Testis (tissue), 3 donors: ENCODE measurements around the gene ZNF423. TPM values are rescaled to one million over a fixed set of nuclear protein-coding genes. Genes with fewer than 3 reads are reported as not detected.

Experiments used
- DNase-seq: peaks from one replicate; pipeline ENCODE4 v3.0.0-alpha.2; 2019
- H3K27ac ChIP-seq, 2 donors: fragments of 200-600 bp; sonication (generic); one replicate each; pipeline ENCODE4 v1.5.1; 2019
- H3K27me3 ChIP-seq: fragments of 200-600 bp; sonication (generic); one replicate; pipeline ENCODE4 v1.5.1; 2019
- H3K36me3 ChIP-seq: fragments of 200-600 bp; sonication (generic); one replicate; pipeline ENCODE4 v1.5.1; 2017; ENCODE audit warnings: low read depth; ENCODE audit errors: missing control alignments
- H3K4me1 ChIP-seq: fragments of 200-600 bp; sonication (generic); one replicate; pipeline ENCODE4 v1.5.1; 2019
- H3K4me3 ChIP-seq, 2 donors: fragments of 200-600 bp; sonication (generic); one replicate each; pipeline ENCODE4 v1.5.1; 2017 to 2019
- H3K9me3 ChIP-seq: fragments of 200-600 bp; sonication (generic); one replicate; pipeline ENCODE4 v1.5.1; 2017
- CTCF ChIP-seq, 3 experiments: fragments of 450-650 bp in 2 of 3; fragments of 200-600 bp in 1 of 3; sonication (generic) in 1 of 3; IDR thresholded peaks; one replicate each; pipeline ENCODE4 v1.5.1; 2016 to 2019; ENCODE audit warnings: antibody characterized with exemption in 3 of 3, mild to moderate bottlenecking in 2 of 3, moderate library complexity in 1 of 3
- POLR2A ChIP-seq: fragments of 450-650 bp; IDR thresholded peaks from one replicate; pipeline ENCODE4 v1.6.1; 2017; ENCODE audit warnings: antibody characterized with exemption, mild to moderate bottlenecking, moderate library complexity
- WGBS, 2 donors: methylation state at CpG; one replicate each; pipeline ENCODE4 v1.1.5; 2018; 5-methylcytosine and 5-hydroxymethylcytosine counted together
- intact Hi-C: fragments of 100-400 bp; cut with DNase I; formaldehyde crosslinking; loops from one replicate; pipeline ENCODE4 v1.15.1; 2023; ENCODE audit warnings: low total_unique reads
- polyA plus RNA-seq: library from polyadenylated mRNA; stranded (reverse); fragments of 350-450 nt; fragmentation: Illumina TruSeq; extraction: RNeasy Lipid Tissue Mini Kit (QIAGEN cat#74804); gene quantifications from one replicate; pipeline ENCODE4 v1.2.3, GENCODE V29; 2014; ENCODE audit warnings: low read depth, low replicate concordance; ENCODE audit not compliant: insufficient read depth
- total RNA-seq, 2 donors: library from RNA; depleted of rRNA; stranded (reverse); fragments of >200 nt; gene quantifications; one replicate each; pipeline ENCODE4 v1.2.3, GENCODE V29; 2016

The ZNF423 gene
- total and polyA plus RNA-seq, 3 donors from 2014 or later, result 8.9 to 19.0 (median 12.1) TPM

- Histone ChIP-seq H3K27me3 (no peaks in the 10 kb centered on the region), H3K9me3 (no peaks in the 10 kb centered on the region), H3K4me3 (no peak overlapping the region), H3K27ac (peak overlapping the region in 1 of 2 donors; percentile 0), H3K36me3 (no peaks in the 10 kb centered on the region), H3K4me1 (peaks cover 8% of the 10 kb centered on the region)
- intact Hi-C loops, result no loop called here
- TF ChIP-seq CTCF (IDR thresholded peaks at IDR 0.05) (no peak), POLR2A (no peak)
- 70 to 75% methylated on average over 8 of the region's 8 CpGs for WGBS, 2 donors
- no peak for DNase-seq
Measured at GRCh38 chr16:49843758-49844157, 12.2 kb downstream of the ZNF423 start.

GRCh38 chr16:49842972-49843371 is 12.9 kb downstream of the ZNF423 start:
- Histone ChIP-seq H3K4me3 (no peak overlapping the region), H3K27me3 (no peaks in the 10 kb centered on the region), H3K36me3 (no peaks in the 10 kb centered on the region), H3K27ac (peak overlapping the region in 1 of 2 donors; percentile 0), H3K9me3 (no peaks in the 10 kb centered on the region), H3K4me1 (peaks cover 8% of the 10 kb centered on the region)
- DNase-seq, result no peak
- TF ChIP-seq POLR2A, result no peak
- intact Hi-C loops, result no loop called here
- 44 to 54% methylated on average over 4 of the region's 4 CpGs for WGBS, 2 donors

- Histone ChIP-seq H3K9me3 (no peaks in the 10 kb centered on the region), H3K27ac (peak overlapping the region; percentile 72 to 87), H3K27me3 (no peaks in the 10 kb centered on the region), H3K4me1 (peaks cover 36% of the 10 kb centered on the region), H3K36me3 (no peaks in the 10 kb centered on the region), H3K4me3 (peak overlapping the region; percentile 37 to 38)
- no peak for TF ChIP-seq CTCF (IDR thresholded peaks at IDR 0.05)
- TF ChIP-seq POLR2A, result no peak
- DNase-seq, result no peak
- intact Hi-C loops, result no loop called here
- 31 to 35% methylated on average over 14 to 26 of the region's 26 CpGs for WGBS, 2 donors
Measured at GRCh38 chr16:49839017-49839825, 16.7 kb downstream of the ZNF423 start.

GRCh38 chr16:49838441-49839016 is 17.4 kb downstream of the ZNF423 start:
- Histone ChIP-seq H3K4me1 (peaks cover 43% of the 10 kb centered on the region), H3K36me3 (no peaks in the 10 kb centered on the region), H3K27ac (peak overlapping the region; percentile 72 to 87), H3K9me3 (no peaks in the 10 kb centered on the region), H3K4me3 (peak overlapping the region; percentile 37 to 38), H3K27me3 (no peaks in the 10 kb centered on the region)
- intact Hi-C loops, result no loop called here
- TF ChIP-seq CTCF (IDR thresholded peaks at IDR 0.05), result no peak
- 15 to 24% methylated on average over 31 to 36 of the region's 63 CpGs for WGBS, 2 donors
- DNase-seq, result no peak

- peak overlapping the region; percentile 72 to 87 for H3K27ac ChIP-seq
- peaks cover 49% of the 10 kb centered on the region for H3K4me1 ChIP-seq
- H3K27me3 ChIP-seq, result no peaks in the 10 kb centered on the region
- H3K36me3 ChIP-seq, result no peaks in the 10 kb centered on the region
- peak overlapping the region in 1 of 2 donors; percentile 38 for H3K4me3 ChIP-seq
- intact Hi-C loops, result no loop called here
- H3K9me3 ChIP-seq, result no peaks in the 10 kb centered on the region
- 54 to 64% methylated on average over 17 of the region's 17 CpGs for WGBS, 2 donors
- TF ChIP-seq CTCF (IDR thresholded peaks at IDR 0.05) (no peak), POLR2A (no peak)
- DNase-seq, result no peak
Measured at GRCh38 chr16:49837688-49838410, 18.1 kb downstream of the ZNF423 start.
